H1 (cell line): Measurements from ENCODE around the gene HOMER2. TPM values are rescaled to one million over a fixed set of nuclear protein-coding genes. Genes with fewer than 3 reads are reported as not detected.

Experiments used
- CTCF ChIA-PET: fragments of 300-600 bp; sonication (Branson Sonifier 250); formaldehyde crosslinking; loops from one replicate; lab custom pipeline; 2021; ENCODE audit not compliant: partially characterized antibody; lab: Charles Lee
- POLR2A ChIA-PET: fragments of 300-600 bp; sonication (Branson Sonifier 250); formaldehyde crosslinking; loops from one replicate; lab custom pipeline; 2021; ENCODE audit warnings: inconsistent platforms; ENCODE audit not compliant: partially characterized antibody; lab: Charles Lee
- DNase-seq, 2 experiments: peaks; one replicate each; pipeline versions ENCODE4 v3.0.0 to v3.0.0-alpha.2; 2010 to 2022; ENCODE audit warnings: low spot score in 2 of 2, low read depth in 1 of 2, mixed read lengths in 1 of 2
- FAIRE-seq: peaks from 2 replicates; lab custom pipeline; 2011; peaks lifted over from hg19 to GRCh38; lab: Jason Lieb, UNC
- H2AFZ ChIP-seq: 2 replicates; pipeline ENCODE4 v1.8.1; 2012; ENCODE audit warnings: low read length, inconsistent platforms
- H2AK5ac ChIP-seq: 2 replicates; pipeline ENCODE4 v1.6.1; 2013; ENCODE audit warnings: low read depth, low read length
- H2BK120ac ChIP-seq: replicated peaks from 2 replicates; pipeline ENCODE3; 2013; ENCODE audit warnings: low read depth, low read length, inconsistent platforms
- H2BK12ac ChIP-seq: 2 replicates; pipeline ENCODE4 v1.6.1; 2013; ENCODE audit warnings: low read depth, low read length
- H2BK15ac ChIP-seq: 2 replicates; pipeline ENCODE4 v1.6.1; 2013; ENCODE audit warnings: low read length
- H2BK20ac ChIP-seq: 2 replicates; pipeline ENCODE4 v1.6.1; 2013; ENCODE audit warnings: low read length
- H2BK5ac ChIP-seq: 2 replicates; pipeline ENCODE4 v1.6.1; 2013; ENCODE audit warnings: low read depth, low read length
- H3K14ac ChIP-seq: 2 replicates; pipeline ENCODE4 v1.6.1; 2013; ENCODE audit warnings: inconsistent platforms; ENCODE audit not compliant: insufficient read length
- H3K18ac ChIP-seq: 2 replicates; pipeline ENCODE4 v1.6.1; 2013; ENCODE audit warnings: low read length; ENCODE audit errors: extremely low read depth
- H3K23ac ChIP-seq: 2 replicates; pipeline ENCODE4 v1.6.1; 2013; ENCODE audit warnings: inconsistent platforms; ENCODE audit not compliant: insufficient read length
- H3K23me2 ChIP-seq: 2 replicates; pipeline ENCODE4 v1.6.1; 2013; ENCODE audit warnings: low read depth, low read length
- H3K27ac ChIP-seq: 2 replicates; pipeline ENCODE4 v1.6.1; 2011; ENCODE audit warnings: low read depth, low read length, inconsistent platforms
- H3K27me3 ChIP-seq, 4 experiments: replicated peaks in 1 of 4; 1 replicate in 1 of 4; 2 replicates in 3 of 4; pipeline versions ENCODE4 v1.6.1 to v1.8.1; 2011 to 2013; ENCODE audit warnings: low read length in 3 of 4, mild to moderate bottlenecking in 3 of 4, inconsistent platforms in 2 of 4, mixed read lengths in 2 of 4, moderate library complexity in 1 of 4; ENCODE audit not compliant: control insufficient read depth in 3 of 4, insufficient read depth in 3 of 4; ENCODE audit errors: extremely low read depth in 1 of 4
- H3K36me3 ChIP-seq, 4 experiments: 2 replicates each; pipeline versions ENCODE4 v1.6.1 to v1.8.1; 2011 to 2013; ENCODE audit warnings: mild to moderate bottlenecking in 4 of 4, low read length in 3 of 4, moderate library complexity in 2 of 4, control low read depth in 1 of 4, inconsistent platforms in 1 of 4; ENCODE audit not compliant: insufficient read depth in 4 of 4, control insufficient read depth in 2 of 4
- H3K4ac ChIP-seq: replicated peaks from 2 replicates; pipeline ENCODE3; 2013; ENCODE audit warnings: low read length, low read depth, mixed read lengths, inconsistent platforms; ENCODE audit not compliant: insufficient read length
- H3K4me1 ChIP-seq, 4 experiments: replicated peaks in 1 of 4; 1 replicate in 1 of 4; 2 replicates in 3 of 4; pipeline versions ENCODE4 v1.6.1 to v1.8.1; 2011 to 2013; ENCODE audit warnings: low read length in 3 of 4, inconsistent platforms in 2 of 4, mixed read lengths in 1 of 4; ENCODE audit not compliant: insufficient read depth in 4 of 4, control insufficient read depth in 3 of 4
- H3K4me2 ChIP-seq, 2 experiments: 2 replicates each; pipeline versions ENCODE4 v1.6.1 to v1.8.1; 2011 to 2013; ENCODE audit warnings: low read depth in 2 of 2, low read length in 2 of 2, control low read depth in 1 of 2, inconsistent platforms in 1 of 2, mild to moderate bottlenecking in 1 of 2; ENCODE audit not compliant: insufficient read depth in 1 of 2
- H3K4me3 ChIP-seq, 4 experiments: fragments of 200-600, 300-600 bp in 1 of 4; sonication (generic), shearing (Covaris generic), sonication (Bioruptor Twin) in 1 of 4; 2 replicates each; pipeline versions ENCODE4 v1.5.1 to v1.8.1; 2011 to 2016; ENCODE audit warnings: low read length in 4 of 4, low read depth in 3 of 4, control low read depth in 2 of 4, inconsistent platforms in 2 of 4, mild to moderate bottlenecking in 2 of 4, mixed read lengths in 1 of 4, moderate library complexity in 1 of 4; ENCODE audit not compliant: insufficient read depth in 2 of 4; ENCODE audit errors: extremely low read depth in 1 of 4
- H3K56ac ChIP-seq: replicated peaks from 2 replicates; pipeline ENCODE3; 2013; ENCODE audit warnings: low read depth, mild to moderate bottlenecking, mixed read lengths, low read length, inconsistent platforms; ENCODE audit not compliant: insufficient read length
- H3K79me1 ChIP-seq: 2 replicates; pipeline ENCODE4 v1.6.1; 2013; ENCODE audit warnings: low read depth, low read length, control low read depth
- H3K79me2 ChIP-seq, 2 experiments: 2 replicates each; pipeline versions ENCODE4 v1.6.1 to v1.8.1; 2012 to 2013; ENCODE audit warnings: low read length in 2 of 2, mild to moderate bottlenecking in 2 of 2, inconsistent platforms in 1 of 2; ENCODE audit not compliant: insufficient read depth in 2 of 2, control insufficient read depth in 1 of 2
- H3K9ac ChIP-seq, 4 experiments: replicated peaks in 1 of 4; 1 replicate in 1 of 4; 2 replicates in 3 of 4; pipeline versions ENCODE4 v1.6.1 to v1.8.1; 2011 to 2013; ENCODE audit warnings: low read depth in 3 of 4, low read length in 3 of 4, control low read depth in 2 of 4, mild to moderate bottlenecking in 2 of 4, moderate library complexity in 2 of 4, inconsistent platforms in 1 of 4; ENCODE audit errors: extremely low read depth in 1 of 4
- H3K9me3 ChIP-seq, 2 experiments: 2 replicates each; pipeline versions ENCODE4 v1.6.1 to v1.8.1; 2012 to 2013; ENCODE audit warnings: mild to moderate bottlenecking in 2 of 2, moderate library complexity in 2 of 2, control low read depth in 1 of 2, inconsistent platforms in 1 of 2, low read depth in 1 of 2, low read length in 1 of 2, mixed read lengths in 1 of 2; ENCODE audit not compliant: insufficient read depth in 2 of 2
- H4K20me1 ChIP-seq, 2 experiments: replicated peaks in 1 of 2; 2 replicates each; pipeline versions ENCODE3 to v1.8.1; 2011 to 2013; ENCODE audit warnings: inconsistent platforms in 2 of 2, low read length in 2 of 2, mild to moderate bottlenecking in 1 of 2; ENCODE audit not compliant: insufficient read depth in 2 of 2, control insufficient read depth in 1 of 2
- H4K5ac ChIP-seq: 2 replicates; pipeline ENCODE4 v1.6.1; 2013; ENCODE audit warnings: low read length, low read depth, mixed read lengths, inconsistent platforms; ENCODE audit not compliant: insufficient read length
- H4K8ac ChIP-seq: 2 replicates; pipeline ENCODE4 v1.8.0; 2013; ENCODE audit warnings: mild to moderate bottlenecking, moderate library complexity, low read length, inconsistent platforms; ENCODE audit not compliant: insufficient read depth; ENCODE audit errors: extremely low read depth
- H4K91ac ChIP-seq: replicated peaks from 2 replicates; pipeline ENCODE3; 2013; ENCODE audit warnings: low read length, mixed read lengths, inconsistent platforms; ENCODE audit not compliant: insufficient read length
- TEAD4 ChIP-seq: IDR thresholded peaks from 2 replicates; pipeline ENCODE4 v1.6.1; 2012; ENCODE audit warnings: low read depth, low read length, inconsistent platforms, mixed read lengths
- WGBS, 2 experiments: shearing (Covaris generic) in 1 of 2; methylation state at CpG; one replicate each; pipeline versions ENCODE4 v1.1.6 to v1.1.7; 2013 to 2015; ENCODE audit warnings: low lambda C conversion rate in 2 of 2, mixed read lengths in 2 of 2, inconsistent platforms in 1 of 2, low coverage in 1 of 2, missing lambda C conversion rate in 1 of 2; ENCODE audit not compliant: insufficient replicate concordance in 2 of 2, insufficient coverage in 1 of 2, insufficient read length in 1 of 2; ENCODE audit errors: extremely low coverage in 1 of 2, missing lambda C conversion rate in 1 of 2; 5-methylcytosine and 5-hydroxymethylcytosine counted together
- polyA plus RNA-seq, 7 experiments: library from polyadenylated mRNA; depleted of rRNA in 3 of 7; stranded (reverse) in 5 of 7; unstranded in 2 of 7; fragments of >200 nt in 5 of 7; fragments of 200-250 nt in 2 of 7; gene quantifications; 1 replicate in 5 of 7; 2 replicates in 1 of 7; 4 replicates in 1 of 7; pipeline versions ENCODE4 v1.2.1 to v1.2.3, GENCODE V29; 2011 to 2013; ENCODE audit warnings: missing spikeins in 2 of 7, mixed read lengths in 2 of 7
- total RNA-seq: library from RNA; stranded (reverse); fragmentation: NEBNext Ultra II Directional; extraction: Animal tissue kit (Norgen Biotek cat#: 25700); gene quantifications from 2 replicates; pipeline ENCODE4 v1.2.1, GENCODE V29; 2021

HOMER2 gene
- total and polyA plus RNA-seq, 2 of the 8 experiments (the other 6 are each of a cell fraction or from before 2014, with no cell fraction given), result 12.5 to 27.6 TPM

- no peak for FAIRE-seq
Observed at GRCh38 chr15:82968066-82968465, 15.5 kb upstream of the HOMER2 start.

More at GRCh38 chr15:82968066-82968465, 15.5 kb upstream of the HOMER2 start:
- H3K27ac ChIP-seq, result no peak overlapping the region
- no peaks in the 10 kb centered on the region for H3K9me3 ChIP-seq
- no peak overlapping the region for H3K4ac ChIP-seq
- H3K23me2 ChIP-seq, result no peaks in the 10 kb centered on the region
- H3K14ac ChIP-seq, result no peak overlapping the region
- peaks cover 0 to 10% (median 3%) of the 10 kb centered on the region in 4 experiments; a peak in 4 of 7 replicates for H3K4me1 ChIP-seq
- CTCF ChIA-PET, result interaction anchor here (0.7 kb wide), 1 partner anchor 13 kb away, joined by 3 read pairs; no protein-coding TSS in a partner anchor
- no peak overlapping the region for H3K23ac ChIP-seq
- H3K4me3 ChIP-seq, result no peak overlapping the region
- no peak overlapping the region for H2AFZ ChIP-seq
- H2BK120ac ChIP-seq, result no peak overlapping the region
- peaks cover 0 to 3% of the 10 kb centered on the region in 2 experiments for H4K20me1 ChIP-seq
- no peak overlapping the region for H3K9ac ChIP-seq
- no peak overlapping the region for H4K5ac ChIP-seq
- no peak overlapping the region for H4K91ac ChIP-seq
- H2BK20ac ChIP-seq, result no peak overlapping the region
- no peak overlapping the region for H2BK15ac ChIP-seq
- H2BK12ac ChIP-seq, result no peak overlapping the region
- TF ChIP-seq TEAD4, result no peak
- TF ChIP-seq, all 59 proteins: peak for 0
- Histone ChIP-seq H3K27me3 (no peaks in the 10 kb centered on the region), H3K18ac (no peak overlapping the region), H2AK5ac (no peak overlapping the region), H3K56ac (no peak overlapping the region), H4K8ac (no peak overlapping the region), H3K36me3 (no peaks in the 10 kb centered on the region), H2BK5ac (no peak overlapping the region), H3K4me2 (no peak overlapping the region), H3K79me2 (no peaks in the 10 kb centered on the region), H3K79me1 (no peaks in the 10 kb centered on the region)
- POLR2A ChIA-PET, result interaction anchor here (3.0 kb wide), 1 partner anchor 18 kb away, joined by 11 read pairs; the partner anchor contains the start of gene RAMAC
- WGBS, 2 experiments, result 93% methylated on average over 4 of the region's 4 CpGs; no CpG with 5 or more reads in 1 of the 2 experiments
- DNase-seq, result no peak
